Tibial nerve (tissue), 4 donors: ENCODE data around the gene PARP1. TPM values are rescaled to one million over a fixed set of nuclear protein-coding genes. Genes with fewer than 3 reads are reported as not detected.

ENCODE experiments used
- DNase-seq, 2 donors: peaks; one replicate each; pipeline ENCODE4 v3.0.0-alpha.2; 2019; ENCODE audit warnings: low spot score in 2 of 2
- H3K27ac ChIP-seq, 4 donors: fragments of 200-600 bp; sonication (generic) in 3 of 4; one replicate each; pipeline ENCODE4 v1.5.1; 2017 to 2019; ENCODE audit warnings: mild to moderate bottlenecking in 1 of 4
- H3K27me3 ChIP-seq, 2 donors: fragments of 200-600 bp; sonication (generic) in 1 of 2; one replicate each; pipeline versions ENCODE4 v1.5.1 to v1.6.0; 2017 to 2019
- H3K36me3 ChIP-seq, 3 donors: fragments of 200-600 bp; sonication (generic); one replicate each; pipeline ENCODE4 v1.5.1; 2018 to 2019
- H3K4me1 ChIP-seq, 4 donors: fragments of 200-600 bp; sonication (generic) in 3 of 4; one replicate each; pipeline ENCODE4 v1.5.1; 2017 to 2019
- H3K4me3 ChIP-seq, 4 donors: fragments of 200-600 bp; sonication (generic) in 3 of 4; one replicate each; pipeline ENCODE4 v1.5.1; 2017 to 2019; ENCODE audit warnings: mild to moderate bottlenecking in 1 of 4, moderate library complexity in 1 of 4
- H3K9me3 ChIP-seq, 4 donors: fragments of 200-600 bp; sonication (generic) in 3 of 4; one replicate each; pipeline ENCODE4 v1.5.1; 2017 to 2019
- EP300 ChIP-seq, 2 donors: sonication (generic); formaldehyde crosslinking; IDR thresholded peaks; one replicate each; pipeline ENCODE4 v1.6.1; 2017; ENCODE audit warnings: antibody characterized with exemption in 2 of 2, mild to moderate bottlenecking in 1 of 2
- POLR2A ChIP-seq, 2 donors: fragments of 450-650 bp; IDR thresholded peaks; one replicate each; pipeline ENCODE4 v1.6.1; 2017; ENCODE audit warnings: antibody characterized with exemption in 2 of 2, mild to moderate bottlenecking in 2 of 2, moderate library complexity in 2 of 2
- WGBS, 2 donors: methylation state at CpG; one replicate each; pipeline ENCODE4 v1.1.5; 2018; 5-methylcytosine and 5-hydroxymethylcytosine counted together
- total RNA-seq, 4 donors: library from RNA; depleted of rRNA; stranded (reverse); fragments of >200 nt; gene quantifications; one replicate each; pipeline ENCODE4 v1.1.0, GENCODE V29; 2016
- TF ChIP-seq, protein P1 (sequence below), 5 experiments: fragments of 200-600 bp in 3 of 5; fragments of 450-650 bp in 2 of 5; sonication (generic) in 3 of 5; IDR thresholded peaks; one replicate each; pipeline ENCODE4 v1.5.1; 2016 to 2019; ENCODE audit warnings: antibody characterized with exemption in 5 of 5, mild to moderate bottlenecking in 3 of 5, moderate library complexity in 2 of 5

PARP1 gene
- total RNA-seq, 4 donors from 2014 or later: 91.5 to 117 (median 99.5) TPM

DNA sequence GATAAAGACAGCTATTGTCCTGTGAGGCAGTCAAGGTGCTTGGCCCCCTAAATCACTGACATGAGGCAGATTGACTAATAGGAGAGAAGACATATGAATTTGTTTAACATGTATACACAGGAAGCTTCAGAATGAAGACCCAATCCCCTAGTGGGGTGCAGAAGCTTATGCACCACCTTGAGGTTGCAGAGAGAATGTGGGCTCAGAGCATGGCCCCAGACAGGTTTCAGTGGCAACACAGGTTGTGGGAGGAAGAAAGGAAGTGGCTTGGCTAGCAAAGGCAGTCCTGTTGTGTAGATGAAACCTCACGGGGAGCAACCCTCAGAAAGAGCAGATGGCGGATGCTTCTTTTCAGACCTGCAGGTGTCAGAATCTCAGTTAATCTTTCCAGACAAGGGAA lies 37.0 kb upstream of the PARP1 start:
- Histone ChIP-seq H3K9me3 (no peaks in the 10 kb centered on the region), H3K4me3 (no peak overlapping the region), H3K27ac (no peak overlapping the region), H3K4me1 (no peaks in the 10 kb centered on the region), H3K27me3 (no peaks in the 10 kb centered on the region), H3K36me3 (no peaks in the 10 kb centered on the region)
- TF ChIP-seq, protein P1, sequence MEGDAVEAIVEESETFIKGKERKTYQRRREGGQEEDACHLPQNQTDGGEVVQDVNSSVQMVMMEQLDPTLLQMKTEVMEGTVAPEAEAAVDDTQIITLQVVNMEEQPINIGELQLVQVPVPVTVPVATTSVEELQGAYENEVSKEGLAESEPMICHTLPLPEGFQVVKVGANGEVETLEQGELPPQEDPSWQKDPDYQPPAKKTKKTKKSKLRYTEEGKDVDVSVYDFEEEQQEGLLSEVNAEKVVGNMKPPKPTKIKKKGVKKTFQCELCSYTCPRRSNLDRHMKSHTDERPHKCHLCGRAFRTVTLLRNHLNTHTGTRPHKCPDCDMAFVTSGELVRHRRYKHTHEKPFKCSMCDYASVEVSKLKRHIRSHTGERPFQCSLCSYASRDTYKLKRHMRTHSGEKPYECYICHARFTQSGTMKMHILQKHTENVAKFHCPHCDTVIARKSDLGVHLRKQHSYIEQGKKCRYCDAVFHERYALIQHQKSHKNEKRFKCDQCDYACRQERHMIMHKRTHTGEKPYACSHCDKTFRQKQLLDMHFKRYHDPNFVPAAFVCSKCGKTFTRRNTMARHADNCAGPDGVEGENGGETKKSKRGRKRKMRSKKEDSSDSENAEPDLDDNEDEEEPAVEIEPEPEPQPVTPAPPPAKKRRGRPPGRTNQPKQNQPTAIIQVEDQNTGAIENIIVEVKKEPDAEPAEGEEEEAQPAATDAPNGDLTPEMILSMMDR (IDR thresholded peaks at IDR 0.05): no peak
- TF ChIP-seq EP300 (IDR thresholded peaks at IDR 0.05) (no peak), POLR2A (IDR thresholded peaks at IDR 0.05) (no peak)
- WGBS, 2 donors: 54 to 77% methylated on average over 2 of the region's 2 CpGs
- DNase-seq: no peak

- TF ChIP-seq, protein P1 (IDR thresholded peaks at IDR 0.05): no peak
- TF ChIP-seq POLR2A (IDR thresholded peaks at IDR 0.05) (no peak), EP300 (IDR thresholded peaks at IDR 0.05) (no peak)
- H3K9me3 ChIP-seq: no peaks in the 10 kb centered on the region
- WGBS, 2 donors: 83 to 88% methylated on average over 3 of the region's 3 CpGs
- no peak overlapping the region for H3K4me3 ChIP-seq
- no peaks in the 10 kb centered on the region for H3K36me3 ChIP-seq
- no peaks in the 10 kb centered on the region for H3K4me1 ChIP-seq
- H3K27ac ChIP-seq: no peak overlapping the region
- H3K27me3 ChIP-seq: no peaks in the 10 kb centered on the region
- no peak for DNase-seq
Observed at GRCh38 chr1:226443439-226443838, 35.5 kb upstream of the PARP1 start.

- Histone ChIP-seq H3K27me3 (no peaks in the 10 kb centered on the region), H3K36me3 (no peaks in the 10 kb centered on the region), H3K4me3 (no peak overlapping the region), H3K4me1 (no peaks in the 10 kb centered on the region), H3K9me3 (peaks cover 0 to 2% (median 0%) of the 10 kb centered on the region in 4 donors), H3K27ac (no peak overlapping the region)
- 50 to 59% methylated on average over 6 of the region's 6 CpGs for WGBS, 2 donors
- TF ChIP-seq EP300 (IDR thresholded peaks at IDR 0.05) (no peak), POLR2A (IDR thresholded peaks at IDR 0.05) (no peak)
- TF ChIP-seq, protein P1 (IDR thresholded peaks at IDR 0.05): no peak
- DNase-seq: no peak
Observed at GRCh38 chr1:226443033-226443432, 35.1 kb upstream of the PARP1 start.

DNA sequence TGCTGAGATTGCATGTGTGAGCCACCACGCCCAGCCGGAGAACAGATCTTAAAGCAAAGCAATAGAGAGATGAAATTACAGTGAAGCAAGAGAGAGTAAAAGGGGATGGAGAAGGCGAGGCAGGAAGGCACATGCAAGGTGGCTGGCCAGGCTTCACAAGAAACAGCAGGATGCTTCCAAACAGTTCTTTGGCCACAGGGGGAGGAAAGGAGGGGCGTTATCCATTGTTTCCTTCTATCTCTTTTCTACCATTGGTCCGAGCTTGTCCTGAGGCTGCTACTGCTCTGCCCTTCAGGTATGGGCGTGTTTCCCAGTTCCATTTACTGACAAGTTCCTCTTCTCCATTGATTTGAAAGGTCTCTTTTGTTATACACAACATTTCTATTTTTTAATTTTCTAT lies 33.7 kb upstream of the PARP1 start:
- Histone ChIP-seq H3K4me1 (no peaks in the 10 kb centered on the region), H3K27me3 (no peaks in the 10 kb centered on the region), H3K36me3 (no peaks in the 10 kb centered on the region), H3K27ac (no peak overlapping the region), H3K9me3 (peaks cover 0 to 3% (median 0%) of the 10 kb centered on the region in 4 donors), H3K4me3 (no peak overlapping the region)
- DNase-seq: no peak
- no peak for TF ChIP-seq POLR2A (IDR thresholded peaks at IDR 0.05)
- TF ChIP-seq, protein P1 (IDR thresholded peaks at IDR 0.05): no peak
- TF ChIP-seq EP300 (IDR thresholded peaks at IDR 0.05): no peak
- 86 to 93% methylated on average over 6 of the region's 6 CpGs for WGBS, 2 donors

DNA sequence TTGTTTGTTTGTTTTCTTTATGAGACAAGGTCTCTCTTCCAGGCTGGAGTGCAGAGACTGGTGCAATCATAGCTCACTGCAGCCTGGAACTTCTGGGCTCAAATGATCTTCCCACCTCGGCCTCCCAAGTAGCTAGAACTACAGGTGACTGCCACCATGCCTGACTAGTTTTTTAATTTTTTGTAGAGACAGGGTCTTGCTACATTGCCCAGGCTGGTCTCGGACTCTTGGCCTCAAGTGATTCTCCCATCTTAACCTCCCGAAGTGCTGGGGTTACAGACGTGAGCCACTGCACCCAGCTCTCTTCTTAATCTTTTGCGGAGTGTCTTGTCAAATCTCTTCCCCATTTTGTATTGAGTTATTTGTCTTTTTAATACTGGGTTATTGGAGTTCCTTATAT lies 32.6 kb upstream of the PARP1 start:
- H3K9me3 ChIP-seq: peaks cover 0 to 3% (median 0%) of the 10 kb centered on the region in 4 donors
- WGBS, 2 donors: 73 to 80% methylated on average over 5 of the region's 5 CpGs
- H3K27me3 ChIP-seq: no peaks in the 10 kb centered on the region
- DNase-seq: no peak
- no peaks in the 10 kb centered on the region for H3K4me1 ChIP-seq
- H3K36me3 ChIP-seq: no peaks in the 10 kb centered on the region
- no peak overlapping the region for H3K4me3 ChIP-seq
- no peak overlapping the region for H3K27ac ChIP-seq
- TF ChIP-seq POLR2A (IDR thresholded peaks at IDR 0.05) (no peak), EP300 (IDR thresholded peaks at IDR 0.05) (no peak)
- TF ChIP-seq, protein P1 (IDR thresholded peaks at IDR 0.05): no peak
